ENCODE data around the gene ZDHHC9. TPM values are rescaled to one million over a fixed set of nuclear protein-coding genes. Genes with fewer than 3 reads are reported as not detected.
A peak's percentile ranks its signal among the peaks of the same experiment; 100 is the strongest.

Gene ZDHHC9
- total and polyA plus RNA-seq, 12 donors: 4.2 to 22.8 (median 11.4) TPM

- no peak for TF ChIP-seq CTCF (IDR thresholded peaks at IDR 0.05)
- 90 to 92% methylated on average over 7 to 8 of the region's 8 CpGs for WGBS, 2 donors
Observed at GRCh38 chrX:129768586-129769466, 74.9 kb downstream of the ZDHHC9 start.

GRCh38 chrX:129768186-129768585 is 75.5 kb downstream of the ZDHHC9 start:
- H3K27ac ChIP-seq: no peak overlapping the region
- H3K4me1 ChIP-seq: peaks cover 0 to 37% (median 0%) of the 10 kb centered on the region in 9 donors
- no peaks in the 10 kb centered on the region for H3K27me3 ChIP-seq
- intact Hi-C loops (cut with DNase I): no loop called here
- no peaks in the 10 kb centered on the region for H3K9me3 ChIP-seq
- H3K4me3 ChIP-seq: no peak overlapping the region
- TF ChIP-seq CTCF (IDR thresholded peaks at IDR 0.05): no peak
- no peak for DNase-seq
- WGBS, 2 donors: 97 to 98% methylated on average over 8 of the region's 8 CpGs
- no peak for ATAC-seq
- H3K36me3 ChIP-seq: no peaks in the 10 kb centered on the region

More at GRCh38 chrX:129768586-129769466, 74.9 kb downstream of the ZDHHC9 start:
- Histone ChIP-seq H3K9me3 (no peaks in the 10 kb centered on the region), H3K4me3 (no peak overlapping the region), H3K27me3 (no peaks in the 10 kb centered on the region), H3K36me3 (no peaks in the 10 kb centered on the region), H3K27ac (peak overlapping the region in 1 of 10 donors; percentile 64), H3K4me1 (peaks cover 0 to 43% (median 0%) of the 10 kb centered on the region in 9 donors)
- no peak for ATAC-seq
- DNase-seq: no peak
- intact Hi-C loops (cut with DNase I): no loop called here

GRCh38 chrX:129763666-129764065 is 80.0 kb downstream of the ZDHHC9 start:
- H3K27ac ChIP-seq: no peak overlapping the region
- DNase-seq (no peak), ATAC-seq (no peak)
- peaks cover 0 to 17% (median 3%) of the 10 kb centered on the region in 9 donors for H3K4me1 ChIP-seq
- no peaks in the 10 kb centered on the region for H3K36me3 ChIP-seq
- H3K27me3 ChIP-seq: no peaks in the 10 kb centered on the region
- H3K4me3 ChIP-seq: no peak overlapping the region
- H3K9me3 ChIP-seq: no peaks in the 10 kb centered on the region
- intact Hi-C loops (cut with DNase I): no loop called here
- no peak for TF ChIP-seq CTCF (IDR thresholded peaks at IDR 0.05)

- intact Hi-C loops (cut with DNase I): no loop called here
- DNase-seq (no peak), ATAC-seq (no peak)
- no peaks in the 10 kb centered on the region for H3K9me3 ChIP-seq
- no peak for TF ChIP-seq CTCF (IDR thresholded peaks at IDR 0.05)
- WGBS, 2 donors: 91 to 98% methylated on average over 3 of the region's 3 CpGs
- H3K4me3 ChIP-seq: no peak overlapping the region
- H3K27me3 ChIP-seq: no peaks in the 10 kb centered on the region
- H3K4me1 ChIP-seq: peaks cover 0 to 29% (median 3%) of the 10 kb centered on the region in 9 donors
- H3K27ac ChIP-seq: no peak overlapping the region
- H3K36me3 ChIP-seq: no peaks in the 10 kb centered on the region
Observed at GRCh38 chrX:129762448-129762847, 81.2 kb downstream of the ZDHHC9 start.

All from heart right ventricle (tissue), 16 donors.